Measurements from ENCODE around the gene RPE65.
A peak's percentile ranks its signal among the peaks of the same experiment; 100 is the strongest.
"Not testable (repeated sequence)": the region's sequence is repeated elsewhere in the genome, so short reads cannot be mapped to it uniquely, and the experiment has no call there.

The RPE65 gene

DNA sequence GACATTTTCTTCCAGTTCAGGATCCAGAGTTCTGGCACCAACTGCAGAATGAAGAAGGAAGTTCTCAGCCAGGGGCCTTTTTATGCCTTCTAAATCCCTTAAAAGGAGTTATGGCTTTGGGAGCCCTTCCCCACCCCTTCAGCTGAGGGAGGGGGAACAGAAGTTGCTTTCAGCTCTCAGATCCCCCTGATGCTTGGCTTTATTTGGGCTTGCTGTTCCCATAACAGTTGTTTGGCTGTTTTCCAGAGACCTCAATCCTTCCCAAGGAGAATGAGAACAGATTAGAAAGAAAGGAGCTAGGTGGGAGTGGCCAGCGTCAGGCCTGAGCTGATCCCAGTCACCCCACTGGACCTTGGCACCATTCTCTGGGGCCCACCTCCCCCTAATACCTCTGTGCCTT is at the start of gene RPE65:
Gene RPE65, minus strand, starts transcription at position 54 of the 400 bp plus-strand sequence. Its CDS starts 49 bp downstream, at position 5.
- DNase-seq (ENCODE audit: low read depth in 2 of 3, low spot score in 1 of 3) = no peak

DNA sequence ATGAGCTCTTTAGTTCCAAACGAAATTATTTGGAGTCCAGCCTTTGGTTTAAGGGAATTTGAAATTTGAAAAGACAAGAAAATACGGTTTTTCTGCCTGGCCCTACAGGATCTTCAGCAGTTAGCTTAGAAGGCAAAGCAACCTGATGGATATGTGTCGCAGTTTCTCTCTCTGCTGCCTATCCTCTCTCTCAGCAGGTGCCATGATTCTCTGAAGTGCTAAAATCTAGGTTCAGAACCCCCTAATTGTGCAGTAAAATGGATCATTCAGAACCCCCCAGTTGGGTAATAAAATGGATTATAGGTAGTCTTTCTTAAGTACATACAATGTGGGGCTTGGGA is 47.6 kb upstream of the RPE65 start:
- no peak for DNase-seq (ENCODE audit: low read depth in 2 of 3, low spot score in 1 of 3)

DNA sequence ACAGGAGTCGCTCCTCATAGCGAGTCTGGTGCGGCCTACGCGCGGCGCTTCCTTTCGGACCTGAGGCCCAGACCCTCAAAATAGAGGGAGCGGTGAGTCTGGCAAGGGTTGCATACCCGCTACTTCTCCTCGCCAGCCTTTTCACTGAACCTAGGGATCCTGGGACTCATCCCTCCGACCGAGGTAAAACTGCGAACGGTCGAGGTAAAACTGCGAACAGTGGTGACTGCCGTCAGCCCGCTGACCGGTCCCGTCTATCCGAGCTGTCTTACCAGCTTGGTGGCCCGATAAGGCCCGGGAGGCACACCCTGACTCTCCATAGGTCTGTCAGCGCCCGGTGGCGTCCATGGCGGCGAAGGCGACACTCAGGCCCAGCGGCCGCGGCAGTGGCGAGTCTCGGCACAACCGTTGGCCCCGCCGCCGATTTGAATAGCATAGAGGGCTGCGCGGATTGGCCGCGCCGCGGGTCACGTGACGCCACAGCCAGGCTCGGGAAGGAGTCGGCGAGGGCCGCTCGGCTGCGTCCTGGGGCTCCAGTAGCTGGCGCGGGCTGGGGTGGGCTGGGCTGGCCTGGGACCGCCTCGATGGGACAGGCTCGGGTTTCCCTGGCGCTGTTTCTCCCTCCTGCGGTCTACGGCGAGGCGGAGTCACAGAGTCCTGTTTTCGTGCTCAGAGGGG is 47.1 kb upstream of the RPE65 start, which contains the start of gene DEPDC1:
Gene DEPDC1, minus strand, starts transcription at position 403 of the 678 bp plus-strand sequence. Its CDS starts 83 bp downstream, at position 320.
- DNase-seq (ENCODE audit: low read depth in 2 of 3, low spot score in 1 of 3) = peak; percentile 39 to 81 (median 62)

DNA sequence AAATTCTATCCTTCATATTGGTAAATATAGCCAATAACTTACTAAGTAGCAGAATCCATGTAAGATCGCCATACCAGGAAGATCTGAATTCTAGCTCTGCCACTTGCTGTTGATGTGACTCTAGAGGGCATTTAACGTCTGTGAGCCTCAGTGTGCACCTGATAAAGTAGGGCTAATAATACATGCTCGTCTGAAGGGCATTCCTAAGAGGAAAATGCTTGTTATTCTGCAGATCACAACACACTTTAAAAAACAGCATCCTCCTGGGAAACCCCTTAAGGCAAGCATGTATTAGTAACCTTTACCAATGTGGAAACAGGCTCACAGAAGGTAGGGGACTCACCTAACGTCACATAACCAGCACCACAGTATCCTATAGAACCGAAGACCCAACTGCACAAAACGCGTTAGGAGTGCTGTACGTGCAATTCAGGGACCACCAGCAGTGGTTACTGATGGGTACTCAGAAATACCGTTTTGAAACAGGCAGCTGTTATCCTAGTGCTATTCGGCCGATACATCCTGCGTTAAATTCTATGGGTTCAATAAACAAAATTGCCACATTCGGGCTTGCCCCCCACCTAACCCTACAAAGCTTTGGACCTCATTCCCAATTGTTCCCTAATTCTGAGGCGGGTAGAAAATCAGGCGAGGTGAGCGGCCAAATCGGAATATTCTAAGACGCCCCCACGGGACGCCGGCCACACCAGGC is 46.4 kb upstream of the RPE65 start:
- DNase-seq (ENCODE audit: low read depth in 2 of 3, low spot score in 1 of 3) = no peak

DNA sequence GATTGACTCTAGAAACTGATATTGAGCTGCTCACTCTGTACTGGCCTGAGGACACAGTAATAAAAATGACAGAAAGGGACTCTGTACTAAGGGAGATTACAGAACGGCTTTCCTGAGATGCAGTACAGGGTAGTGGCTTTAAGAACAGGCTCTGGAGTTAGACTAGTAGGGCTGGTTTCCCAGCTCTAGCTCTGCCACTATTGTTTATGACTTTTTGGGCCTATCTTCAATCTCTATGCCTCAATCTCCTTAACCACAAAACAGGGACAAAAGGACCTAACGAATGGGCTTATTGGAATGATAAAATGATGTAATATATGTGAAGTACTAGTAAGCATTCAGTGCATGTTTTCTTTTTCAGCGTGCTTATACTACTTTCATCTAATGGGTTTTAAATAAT is 45.8 kb upstream of the RPE65 start:
- no peak for DNase-seq (ENCODE audit: low read depth in 2 of 3, low spot score in 1 of 3)

DNA sequence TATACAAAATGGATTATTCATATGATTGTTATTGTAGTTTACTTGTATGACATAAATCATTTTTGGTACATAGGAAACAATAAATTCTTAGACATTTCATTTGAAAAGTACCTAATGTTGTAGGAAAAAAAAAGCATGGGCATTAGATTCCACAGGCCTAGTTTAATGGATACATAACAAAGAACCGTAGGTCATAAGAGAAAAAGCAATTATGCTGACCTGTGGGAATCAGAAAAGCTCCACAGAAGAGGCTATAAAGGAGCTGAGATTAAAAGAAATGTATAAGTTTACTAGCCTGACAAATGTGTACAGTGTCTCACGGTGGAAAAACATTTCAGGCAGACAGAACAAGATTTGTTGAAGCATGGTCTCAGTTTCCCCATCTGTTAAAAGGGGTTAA is 43.4 kb upstream of the RPE65 start:
- DNase-seq (ENCODE audit: low read depth in 2 of 3, low spot score in 1 of 3) = no peak

DNA sequence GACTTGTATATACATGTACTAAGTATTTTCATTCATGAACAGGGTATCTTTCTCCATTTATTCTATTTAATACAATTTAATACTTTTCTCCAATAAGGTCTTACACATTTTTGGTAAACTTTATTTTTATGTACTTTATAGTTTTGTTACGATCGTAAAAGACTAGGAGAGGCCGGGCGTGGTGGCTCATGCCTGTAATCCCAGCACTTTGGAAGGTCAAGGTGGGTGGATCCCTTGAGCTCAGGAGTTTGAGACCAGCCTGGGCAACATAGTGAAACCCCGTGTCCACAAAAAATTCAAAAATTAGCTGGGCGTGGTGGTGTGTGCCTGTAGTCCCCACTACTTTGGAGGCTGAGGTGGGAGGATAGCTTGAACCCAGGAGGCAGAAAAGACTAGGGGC is 42.5 kb upstream of the RPE65 start:
- not testable (repeated sequence) for DNase-seq (ENCODE audit: low read depth in 2 of 3, low spot score in 1 of 3)

DNA sequence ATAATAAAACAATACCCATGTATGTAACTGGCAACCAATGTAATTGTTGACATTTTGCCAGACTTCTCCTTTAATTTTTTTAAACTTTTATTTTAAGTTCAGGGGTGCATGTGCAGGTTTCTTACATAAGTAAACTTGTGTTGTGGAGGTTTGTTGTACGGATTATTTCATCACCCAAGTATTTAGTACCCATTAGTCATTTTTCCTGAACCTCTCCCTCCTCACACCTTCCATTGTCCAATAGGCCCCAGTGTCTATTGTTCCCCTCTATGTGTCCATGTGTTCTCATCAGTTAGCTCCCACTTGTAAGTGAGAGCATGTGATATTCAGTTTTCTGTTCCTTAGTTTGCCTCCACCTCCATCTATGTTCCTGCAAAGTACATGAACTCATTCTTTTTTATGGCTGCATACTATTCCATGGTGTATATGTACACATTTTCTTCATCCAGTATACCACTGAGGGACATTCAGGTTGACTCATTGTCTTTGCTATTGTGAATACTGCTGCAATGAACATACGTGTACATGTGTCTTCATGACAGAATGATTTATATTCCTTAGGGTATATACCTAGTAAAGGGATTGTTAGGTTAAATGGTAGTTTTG is 40.4 kb upstream of the RPE65 start:
- DNase-seq (ENCODE audit: low read depth in 2 of 3, low spot score in 1 of 3) = no peak

DNA sequence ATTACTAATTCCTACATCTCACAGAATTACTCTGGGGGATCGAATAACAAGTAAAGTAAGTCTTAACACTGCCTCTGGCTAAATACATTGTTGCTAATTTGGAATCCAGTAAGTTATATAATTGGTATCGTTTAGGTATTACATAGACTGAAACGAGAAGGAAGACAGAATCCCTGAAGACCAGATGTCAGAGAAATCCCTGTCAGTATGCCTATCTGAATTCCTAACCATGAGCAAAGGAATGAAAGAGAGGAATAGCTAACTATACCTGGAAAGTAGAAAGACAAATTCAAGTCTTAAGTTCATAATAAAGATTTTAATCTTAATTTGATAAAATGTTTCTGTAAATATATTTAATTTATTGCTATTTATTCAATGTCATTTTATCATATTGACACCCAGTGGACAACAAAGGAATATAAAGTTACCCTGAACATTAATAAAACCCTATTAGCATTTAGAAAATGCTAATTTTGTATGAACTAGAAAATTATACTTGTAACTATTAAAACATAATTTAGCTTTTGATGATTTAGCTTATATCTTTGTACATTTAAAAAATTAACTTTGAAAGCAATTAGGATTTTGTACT is 35.8 kb upstream of the RPE65 start:
- no peak for DNase-seq (ENCODE audit: low read depth in 2 of 3, low spot score in 1 of 3)

DNA sequence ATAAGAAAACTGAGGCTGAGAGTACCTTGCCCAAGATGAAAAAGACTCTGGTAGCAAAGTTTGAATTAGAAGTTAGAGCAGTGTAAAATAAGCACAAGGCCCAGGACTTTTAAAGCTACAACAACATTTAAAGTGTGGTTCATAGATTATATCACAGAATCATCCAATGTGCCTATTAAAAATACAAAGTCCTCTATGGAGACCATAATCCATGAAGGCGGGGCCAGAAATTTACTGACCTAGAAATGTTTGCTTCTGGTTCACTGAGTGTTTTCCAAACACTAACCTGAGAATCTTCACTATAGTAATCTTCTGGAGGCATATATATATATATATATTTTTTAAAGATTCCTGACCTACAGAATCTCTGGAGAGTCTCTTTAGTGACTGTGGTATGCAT is 34.9 kb upstream of the RPE65 start:
- DNase-seq (ENCODE audit: low read depth in 2 of 3, low spot score in 1 of 3) = no peak

DNA sequence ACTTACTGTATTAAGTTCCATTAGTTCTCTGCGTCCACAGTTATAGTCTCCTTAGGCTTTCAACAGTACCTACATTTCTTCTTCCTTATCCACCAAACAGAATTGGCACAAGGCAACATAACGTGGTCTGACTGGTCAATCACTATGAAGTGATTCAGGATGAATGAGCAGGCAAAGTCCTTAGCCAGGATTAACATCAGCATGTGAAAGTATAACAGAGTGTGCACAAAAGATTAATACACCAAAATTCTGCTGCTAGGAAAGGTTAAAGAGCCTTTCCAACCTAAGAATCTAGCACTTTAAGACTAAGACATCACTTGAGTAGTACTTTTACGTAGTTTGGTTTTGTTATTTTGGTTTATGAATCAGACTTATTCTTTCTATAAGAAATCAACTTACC is 31.3 kb upstream of the RPE65 start:
- DNase-seq (ENCODE audit: low read depth in 2 of 3, low spot score in 1 of 3) = no peak

DNA sequence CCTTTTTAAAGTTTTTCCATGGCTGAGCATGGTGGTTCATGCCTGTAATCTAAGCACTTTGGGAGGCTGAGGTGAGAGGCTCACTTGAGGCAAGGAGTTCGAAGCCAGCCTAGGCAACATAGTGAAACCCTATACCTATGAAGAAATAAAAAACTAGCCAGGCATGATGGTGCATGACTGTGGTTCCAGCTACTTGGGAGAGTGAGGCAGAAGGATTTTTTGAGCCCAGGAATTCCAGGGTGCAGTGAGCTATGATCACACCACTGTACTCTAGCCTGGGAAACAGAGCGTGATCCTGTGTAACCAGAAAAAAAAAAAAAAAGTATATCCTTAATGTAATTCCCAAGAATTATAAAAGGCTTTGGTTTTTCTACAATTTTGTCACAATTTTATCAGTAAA is 29.7 kb upstream of the RPE65 start:
- DNase-seq (ENCODE audit: low read depth in 2 of 3, low spot score in 1 of 3) = no peak

DNA sequence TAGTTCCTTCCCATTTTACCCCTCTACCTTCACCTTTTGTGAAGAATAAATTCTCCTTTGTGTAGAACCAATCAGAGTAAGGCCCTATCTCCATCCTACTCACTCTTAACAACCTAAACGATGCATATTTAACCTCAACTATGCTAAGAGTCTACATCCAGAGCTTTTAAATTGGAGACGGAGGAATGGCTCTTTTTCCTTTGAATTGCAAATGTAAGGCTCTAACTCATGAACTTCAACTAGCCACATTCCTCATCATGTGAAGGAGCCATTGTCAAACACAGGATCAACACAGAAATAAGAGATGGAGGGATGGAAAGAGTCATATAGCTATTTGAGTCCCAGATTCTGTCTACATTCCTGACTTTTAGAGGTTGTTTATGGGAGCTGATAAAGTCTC is 28.9 kb upstream of the RPE65 start:
- DNase-seq (ENCODE audit: low read depth in 2 of 3, low spot score in 1 of 3) = no peak

DNA sequence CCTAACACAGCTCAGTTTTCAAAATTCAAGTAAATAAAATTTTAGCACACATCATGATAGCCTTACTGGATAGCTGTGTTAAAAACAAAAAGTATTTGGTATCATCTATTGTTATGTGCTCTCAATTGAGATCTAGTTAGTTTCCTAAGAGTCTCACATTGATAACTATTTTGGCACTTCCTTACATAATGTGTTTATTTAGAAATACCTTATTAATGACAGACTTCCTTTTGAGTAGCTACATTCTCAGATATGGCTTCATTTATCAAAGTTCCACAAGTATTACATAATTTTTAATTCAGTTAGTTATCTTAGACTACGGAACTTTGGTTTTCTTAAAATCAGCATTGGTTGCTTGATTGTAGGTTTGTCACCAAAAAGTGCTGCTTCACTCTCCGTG is 26.9 kb upstream of the RPE65 start:
- DNase-seq (ENCODE audit: low read depth in 2 of 3, low spot score in 1 of 3) = not testable (repeated sequence)

DNA sequence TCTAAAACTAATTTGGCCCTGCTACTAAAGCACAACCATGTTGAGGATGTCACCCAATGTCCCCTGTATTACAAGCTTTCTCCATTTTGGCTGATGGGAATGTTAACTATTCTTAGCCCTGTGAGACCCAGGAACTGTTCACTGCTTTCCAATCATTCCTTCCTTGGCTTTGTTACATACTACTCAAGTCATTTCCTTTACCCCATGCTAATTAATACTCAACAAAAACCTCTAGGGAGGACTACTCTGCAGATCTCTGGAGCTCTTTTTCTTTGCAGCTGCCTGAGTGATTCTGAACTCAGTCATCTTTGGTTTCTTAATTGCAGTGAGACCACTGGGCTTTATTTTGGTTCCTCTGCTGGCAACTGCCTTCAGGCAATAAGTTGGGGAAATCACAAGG is 23.3 kb upstream of the RPE65 start:
- DNase-seq (ENCODE audit: low read depth in 2 of 3, low spot score in 1 of 3) = no peak

DNA sequence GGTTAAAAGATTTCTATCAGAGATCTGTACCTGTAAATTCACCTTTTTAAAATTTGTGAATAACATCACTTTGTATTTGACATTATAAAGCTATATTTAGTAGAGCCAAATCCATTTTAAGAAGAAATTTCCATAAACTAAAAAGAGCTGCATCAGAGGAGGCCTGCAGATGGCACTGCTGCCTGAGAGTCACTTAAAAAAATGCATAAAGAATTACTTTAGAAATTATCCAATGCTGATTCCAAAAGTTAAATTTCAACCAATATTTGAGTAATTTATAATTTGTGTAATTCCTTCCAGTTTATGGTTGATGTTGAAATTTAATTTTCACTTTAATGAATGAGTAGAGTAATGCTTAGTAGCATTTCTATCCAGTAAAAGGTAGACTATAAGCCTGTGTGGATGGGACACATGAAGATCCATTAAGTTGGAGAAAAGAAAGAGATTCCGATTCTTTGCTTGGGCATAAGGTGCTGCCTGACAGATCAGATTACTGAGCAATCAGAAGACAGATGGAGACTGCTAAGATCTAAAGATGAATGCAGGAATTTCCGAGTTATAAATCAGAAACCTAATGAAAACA is 20.7 kb upstream of the RPE65 start:
- DNase-seq (ENCODE audit: low read depth in 2 of 3, low spot score in 1 of 3) = no peak

DNA sequence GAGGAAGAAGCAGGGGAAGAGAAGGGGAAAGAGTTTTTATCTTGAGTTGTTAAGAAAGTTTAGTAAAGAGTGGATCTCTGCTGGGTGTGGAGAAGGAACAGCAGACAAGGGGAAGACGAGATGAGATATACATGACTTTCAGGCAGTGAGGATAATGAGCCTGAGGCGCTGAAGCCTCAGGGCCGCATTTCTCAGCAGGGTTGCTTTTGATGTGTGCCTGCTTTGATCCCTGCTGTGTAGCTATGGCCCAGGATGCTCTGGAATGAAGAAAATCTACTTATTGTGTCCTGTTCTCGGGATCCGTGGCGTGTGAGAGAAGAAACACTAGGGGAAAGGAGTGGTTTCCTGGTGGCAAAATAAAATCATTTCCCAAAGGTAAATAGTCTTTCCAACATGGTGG is 15.1 kb upstream of the RPE65 start:
- no peak for DNase-seq (ENCODE audit: low read depth in 2 of 3, low spot score in 1 of 3)

DNA sequence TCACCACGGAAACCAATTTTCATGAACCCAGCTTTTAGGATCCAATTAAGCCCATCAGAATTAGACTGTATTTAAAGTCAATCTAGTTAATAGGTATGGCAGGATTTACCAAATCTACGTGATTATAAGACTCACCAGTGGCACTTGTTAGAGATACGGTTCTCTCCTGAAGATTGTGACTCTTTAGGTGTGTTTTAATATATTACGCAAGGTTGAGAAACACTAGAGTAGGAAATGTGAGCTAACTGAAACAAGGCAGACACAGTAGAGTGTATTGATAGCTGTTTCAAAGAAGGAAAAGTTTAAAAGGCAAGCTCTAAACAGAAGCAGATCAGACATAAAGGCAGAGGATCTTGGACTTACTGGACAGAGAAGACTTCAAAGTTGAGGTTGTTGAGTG is 11.2 kb upstream of the RPE65 start:
- DNase-seq (ENCODE audit: low read depth in 2 of 3, low spot score in 1 of 3) = no peak

DNA sequence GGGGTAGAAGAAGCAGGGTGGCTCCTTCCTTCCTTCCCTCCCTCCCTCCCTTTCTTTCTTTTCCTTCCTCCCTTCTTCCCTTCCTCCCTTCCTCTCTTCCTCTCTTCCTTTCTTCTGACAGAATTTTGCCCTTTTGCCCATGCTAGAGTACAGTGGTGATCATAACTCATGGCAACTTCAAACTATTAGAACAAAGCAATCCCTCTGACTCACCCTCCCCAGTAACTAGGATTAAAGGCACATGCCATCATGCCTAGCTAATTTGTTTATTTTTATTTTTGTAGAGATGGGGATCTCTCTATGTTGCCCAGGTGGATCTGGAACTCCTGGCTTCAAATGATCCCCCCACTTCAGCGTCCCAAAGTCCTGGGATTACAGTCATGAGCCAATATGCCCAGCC is 10.0 kb upstream of the RPE65 start:
- no peak for DNase-seq (ENCODE audit: low read depth in 2 of 3, low spot score in 1 of 3)

DNA sequence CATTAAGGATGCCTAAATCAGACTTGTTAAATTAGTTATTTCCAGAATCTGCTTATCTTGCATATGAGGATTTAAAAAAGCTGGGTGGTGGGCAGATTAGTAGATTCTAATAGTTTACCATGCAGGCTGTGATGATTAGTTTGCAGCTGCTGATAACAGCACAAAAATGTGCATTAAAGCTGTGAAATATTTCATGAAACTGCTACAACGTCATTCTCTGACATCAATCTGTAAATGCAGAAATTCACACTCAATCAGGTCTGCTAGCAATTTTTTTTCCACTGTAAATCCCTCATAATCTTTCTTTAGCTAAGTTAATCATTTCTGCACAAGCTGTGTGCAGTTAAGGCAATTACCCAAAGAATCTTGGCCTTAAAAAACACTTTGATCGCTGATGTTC is 9.3 kb upstream of the RPE65 start:
- DNase-seq (ENCODE audit: low read depth in 2 of 3, low spot score in 1 of 3) = no peak

DNA sequence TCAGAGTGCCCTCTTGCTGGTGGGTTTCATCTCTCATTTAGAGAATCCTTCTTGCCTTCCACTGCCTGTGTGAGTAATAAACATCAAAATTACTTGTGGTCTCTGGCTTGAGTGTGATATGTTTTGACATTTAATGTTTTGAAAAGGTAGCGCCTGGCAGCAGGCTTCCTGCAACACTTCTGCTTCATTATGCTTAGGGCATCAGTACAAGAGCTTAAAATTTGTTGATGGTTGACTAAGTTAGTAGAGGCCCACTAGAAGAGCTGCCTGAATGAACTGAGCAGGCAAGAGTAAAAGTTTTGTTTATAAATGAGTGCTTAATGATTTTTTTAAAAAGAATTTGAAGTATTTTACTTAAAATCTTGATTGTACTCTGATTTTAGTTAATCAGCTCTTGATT is 6.4 kb upstream of the RPE65 start:
- DNase-seq (ENCODE audit: low read depth in 2 of 3, low spot score in 1 of 3) = no peak

DNA sequence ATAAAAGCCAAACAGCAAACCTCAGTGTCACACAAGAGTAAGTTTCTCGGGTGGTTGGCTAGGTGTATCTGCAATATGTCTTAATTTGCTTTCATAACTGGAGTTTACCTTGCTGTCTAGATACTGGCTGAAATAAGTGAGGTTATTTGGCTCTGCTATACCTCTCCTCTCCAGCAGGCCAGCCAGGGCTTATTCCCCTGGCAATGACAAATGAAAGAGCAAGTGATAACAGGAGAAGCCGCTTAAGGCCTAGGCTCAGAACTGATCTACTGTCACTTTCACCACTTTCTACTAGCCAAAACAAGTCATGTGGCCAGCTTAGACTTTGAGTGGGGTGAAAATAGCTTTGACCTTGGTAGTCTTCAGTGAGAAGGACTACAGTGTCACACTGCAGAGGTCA is 4.8 kb upstream of the RPE65 start:
- DNase-seq (ENCODE audit: low read depth in 2 of 3, low spot score in 1 of 3) = no peak
